ENCODE data around the gene TMEM125.

TMEM125 gene

GRCh38 chr1:43235451-43236121, 34.2 kb upstream of the TMEM125 start:
- Mint-ChIP-seq H3K27ac (no peak overlapping the region), H3K27me3 (peaks cover 12% of the 10 kb centered on the region), H3K4me3 (no peak overlapping the region), H3K36me3 (no peaks in the 10 kb centered on the region), H3K9me3 (no peaks in the 10 kb centered on the region), H3K4me1 (peaks cover 13% of the 10 kb centered on the region)
- DNase-seq: no peak
- CTCF ChIA-PET: interaction anchor here (1.1 to 2.9 kb wide), 2 partner anchors 176 to 179 kb away, joined by 3 to 13 read pairs; no protein-coding TSS in a partner anchor

DNA sequence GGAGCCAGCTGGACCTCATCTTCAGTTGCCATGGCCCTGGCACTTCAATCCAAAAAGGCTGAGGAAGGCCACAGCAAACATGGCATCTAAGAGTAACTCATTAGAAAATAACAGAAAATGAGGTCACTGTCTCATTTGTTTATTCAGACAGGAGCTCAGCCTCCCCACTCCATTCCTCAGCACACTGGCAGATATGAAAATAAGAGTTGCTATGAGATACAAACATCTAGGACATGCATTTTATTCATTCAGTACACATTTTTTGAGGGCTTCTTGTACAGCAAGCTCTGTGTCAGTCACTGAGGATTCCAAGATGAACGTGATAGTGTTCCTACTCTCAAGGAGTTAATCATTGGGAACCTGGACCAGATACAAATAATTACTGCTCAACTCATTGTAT, 32.7 kb upstream of the TMEM125 start:
- Mint-ChIP-seq H3K9me3 (no peaks in the 10 kb centered on the region), H3K4me3 (no peak overlapping the region), H3K4me1 (peaks cover 13% of the 10 kb centered on the region), H3K36me3 (no peaks in the 10 kb centered on the region), H3K27me3 (peaks cover 10% of the 10 kb centered on the region), H3K27ac (no peak overlapping the region)
- no peak for DNase-seq
- CTCF ChIA-PET: interaction anchor here (0.7 to 3.8 kb wide), 4 partner anchors 11 to 177 kb away, joined by 3 to 27 read pairs (median 8); no protein-coding TSS in a partner anchor

GRCh38 chr1:43238085-43238484, 31.7 kb upstream of the TMEM125 start:
- DNase-seq: peak; percentile 70
- CTCF ChIA-PET: interaction anchor here (0.6 to 3.8 kb wide), 9 partner anchors 12 to 175 kb away, joined by 3 to 57 read pairs (median 6); partner anchors contain the start of genes CDC20, ELOVL1, MED8 and SZT2
- Mint-ChIP-seq H3K9me3 (no peaks in the 10 kb centered on the region), H3K4me1 (peaks cover 13% of the 10 kb centered on the region), H3K36me3 (no peaks in the 10 kb centered on the region), H3K27me3 (peaks cover 11% of the 10 kb centered on the region), H3K4me3 (no peak overlapping the region), H3K27ac (no peak overlapping the region)

- Mint-ChIP-seq H3K36me3 (no peaks in the 10 kb centered on the region), H3K9me3 (no peaks in the 10 kb centered on the region), H3K4me3 (no peak overlapping the region), H3K27me3 (peaks cover 12% of the 10 kb centered on the region), H3K4me1 (peaks cover 13% of the 10 kb centered on the region), H3K27ac (no peak overlapping the region)
- CTCF ChIA-PET: interaction anchor here (0.8 to 3.8 kb wide), 10 partner anchors 12 to 524 kb away, joined by 3 to 57 read pairs (median 5); partner anchors contain the start of genes CDC20, ELOVL1, MED8 and SZT2
- DNase-seq: no peak
Observed at GRCh38 chr1:43238991-43239469, 30.8 kb upstream of the TMEM125 start.

GRCh38 chr1:43239484-43239883, 30.3 kb upstream of the TMEM125 start:
- Mint-ChIP-seq H3K9me3 (no peaks in the 10 kb centered on the region), H3K27me3 (peaks cover 11% of the 10 kb centered on the region), H3K36me3 (no peaks in the 10 kb centered on the region), H3K4me1 (peaks cover 13% of the 10 kb centered on the region), H3K4me3 (no peak overlapping the region), H3K27ac (peak overlapping the region; percentile 6)
- no peak for DNase-seq
- CTCF ChIA-PET: interaction anchor here (0.7 to 3.8 kb wide), 11 partner anchors 8 to 524 kb away, joined by 3 to 57 read pairs (median 4); partner anchors contain the start of genes CDC20, ELOVL1, MED8 and SZT2

DNA sequence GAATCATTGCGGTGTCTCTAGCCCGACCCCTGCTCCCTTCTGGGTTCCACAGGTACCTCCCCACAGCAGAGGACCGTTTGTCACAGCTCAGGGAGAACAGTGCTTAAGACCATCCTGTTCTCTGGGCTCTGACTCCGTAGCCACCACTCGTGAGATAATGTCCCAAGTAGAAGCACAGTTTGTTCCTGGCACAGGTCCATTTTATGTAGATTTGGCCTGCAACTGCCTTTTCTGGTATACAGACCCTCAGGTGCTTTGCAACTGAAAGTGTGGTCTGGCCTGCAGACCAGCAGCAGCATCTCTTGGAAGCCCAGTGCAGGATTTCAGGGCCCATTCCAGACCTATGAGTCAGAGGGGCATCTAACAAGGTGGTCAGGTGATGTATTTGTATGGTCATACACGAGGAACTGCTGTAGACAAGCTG, 28.4 kb upstream of the TMEM125 start:
- CTCF ChIA-PET: no interaction called here
- no peak for DNase-seq
- peaks cover 15% of the 10 kb centered on the region for H3K27me3 Mint-ChIP-seq
- H3K9me3 Mint-ChIP-seq: no peaks in the 10 kb centered on the region
- no peaks in the 10 kb centered on the region for H3K36me3 Mint-ChIP-seq
- H3K4me1 Mint-ChIP-seq: peaks cover 13% of the 10 kb centered on the region
- H3K27ac Mint-ChIP-seq: no peak overlapping the region
- H3K4me3 Mint-ChIP-seq: no peak overlapping the region

- no peak for DNase-seq
- CTCF ChIA-PET: interaction anchor here (0.7 to 0.8 kb wide), 2 partner anchors 16 to 171 kb away, joined by 3 read pairs; no protein-coding TSS in a partner anchor
- H3K27ac Mint-ChIP-seq: no peak overlapping the region
- peaks cover 8% of the 10 kb centered on the region for H3K9me3 Mint-ChIP-seq
- H3K4me1 Mint-ChIP-seq: peaks cover 11% of the 10 kb centered on the region
- H3K27me3 Mint-ChIP-seq: peaks cover 18% of the 10 kb centered on the region
- H3K36me3 Mint-ChIP-seq: no peaks in the 10 kb centered on the region
- H3K4me3 Mint-ChIP-seq: no peak overlapping the region
Observed at GRCh38 chr1:43243299-43243698, 26.5 kb upstream of the TMEM125 start.

DNA sequence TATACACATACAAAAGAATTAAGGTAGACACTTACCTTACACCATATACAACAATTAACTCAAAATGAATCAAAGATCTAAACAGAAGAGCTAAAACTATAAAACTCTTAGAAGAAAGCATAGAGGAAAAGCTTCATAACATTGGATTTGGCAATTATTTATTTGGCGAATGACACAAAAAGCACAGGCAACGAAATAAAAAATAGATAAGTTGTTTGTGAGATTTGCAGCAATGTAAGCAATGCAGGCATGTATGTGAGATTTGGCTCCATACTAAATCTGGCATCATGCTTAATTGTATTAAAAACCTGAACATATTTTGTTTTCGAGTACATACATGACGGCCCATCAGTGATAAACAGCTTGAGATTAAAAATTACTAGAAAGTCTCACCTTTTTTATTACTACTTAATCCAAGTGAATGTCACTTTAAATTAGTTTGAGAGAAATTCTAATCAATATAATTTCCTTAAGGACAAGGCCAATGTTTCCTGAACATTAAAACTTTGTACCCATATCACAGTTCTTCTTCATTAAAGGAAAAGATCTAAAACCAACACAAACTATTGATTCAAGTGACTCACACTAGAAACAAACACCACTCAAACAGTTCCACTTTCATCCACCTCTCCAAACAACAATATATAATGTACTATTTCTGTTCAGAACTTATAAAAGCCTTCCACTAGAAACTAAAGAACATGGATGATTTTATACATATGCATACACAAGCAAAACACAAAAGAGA, 23.1 kb upstream of the TMEM125 start:
- CTCF ChIA-PET: no interaction called here
- Mint-ChIP-seq H3K27me3 (peaks cover 26% of the 10 kb centered on the region), H3K4me1 (no peaks in the 10 kb centered on the region), H3K27ac (no peak overlapping the region), H3K4me3 (no peak overlapping the region), H3K9me3 (peaks cover 8% of the 10 kb centered on the region), H3K36me3 (no peaks in the 10 kb centered on the region)
- no peak for DNase-seq

- CTCF ChIA-PET: no interaction called here
- H3K27ac Mint-ChIP-seq: no peak overlapping the region
- H3K4me3 Mint-ChIP-seq: no peak overlapping the region
- no peak for DNase-seq
- no peaks in the 10 kb centered on the region for H3K4me1 Mint-ChIP-seq
- no peaks in the 10 kb centered on the region for H3K36me3 Mint-ChIP-seq
- H3K27me3 Mint-ChIP-seq: peaks cover 25% of the 10 kb centered on the region
- H3K9me3 Mint-ChIP-seq: peaks cover 8% of the 10 kb centered on the region
Observed at GRCh38 chr1:43247256-43247921, 22.4 kb upstream of the TMEM125 start.

DNA sequence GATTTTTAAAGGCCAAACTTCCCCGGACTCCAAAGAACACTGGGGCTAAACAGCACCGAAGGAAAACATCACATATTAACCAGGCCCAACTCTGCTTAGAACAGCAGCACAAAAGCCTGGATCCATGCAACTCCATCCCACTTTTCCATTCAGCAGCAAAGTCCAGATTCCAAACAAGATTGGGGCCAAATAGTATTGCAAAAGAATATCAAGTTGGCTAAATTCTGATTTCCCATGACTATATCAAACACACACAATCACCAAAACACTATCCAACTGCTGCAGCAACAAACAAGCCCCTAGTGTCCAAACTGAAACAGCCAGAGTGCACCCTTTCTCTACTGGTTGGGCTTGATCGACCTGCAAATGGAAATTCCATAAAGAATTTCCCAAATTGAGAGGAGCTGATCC, 19.4 kb upstream of the TMEM125 start:
- Mint-ChIP-seq H3K4me3 (no peak overlapping the region), H3K27me3 (peaks cover 41% of the 10 kb centered on the region), H3K27ac (no peak overlapping the region), H3K9me3 (peaks cover 8% of the 10 kb centered on the region), H3K36me3 (no peaks in the 10 kb centered on the region), H3K4me1 (no peaks in the 10 kb centered on the region)
- CTCF ChIA-PET: no interaction called here
- no peak for DNase-seq

DNA sequence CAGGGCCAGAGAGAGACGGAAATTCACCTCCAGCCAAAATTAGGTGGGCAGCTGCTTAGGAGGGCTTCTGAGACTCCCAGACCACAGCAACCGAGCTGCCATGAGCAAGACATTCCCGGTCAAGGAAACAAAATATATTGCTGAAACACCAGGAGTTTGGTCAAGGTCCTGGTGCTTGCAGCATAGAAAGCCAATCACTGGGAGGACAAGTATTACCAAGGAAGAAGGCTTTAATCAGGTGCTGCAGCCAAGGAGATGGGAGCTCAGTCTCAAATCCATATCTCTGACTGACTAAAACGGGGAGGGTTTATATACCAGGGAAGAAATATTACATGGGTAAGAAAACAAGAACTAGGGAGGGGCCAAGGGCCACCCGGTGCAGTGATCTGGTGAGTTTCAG, 18.8 kb upstream of the TMEM125 start:
- DNase-seq: no peak
- CTCF ChIA-PET: no interaction called here
- Mint-ChIP-seq H3K27ac (no peak overlapping the region), H3K27me3 (peaks cover 47% of the 10 kb centered on the region), H3K4me3 (no peak overlapping the region), H3K36me3 (no peaks in the 10 kb centered on the region), H3K9me3 (peaks cover 8% of the 10 kb centered on the region), H3K4me1 (no peaks in the 10 kb centered on the region)

DNA sequence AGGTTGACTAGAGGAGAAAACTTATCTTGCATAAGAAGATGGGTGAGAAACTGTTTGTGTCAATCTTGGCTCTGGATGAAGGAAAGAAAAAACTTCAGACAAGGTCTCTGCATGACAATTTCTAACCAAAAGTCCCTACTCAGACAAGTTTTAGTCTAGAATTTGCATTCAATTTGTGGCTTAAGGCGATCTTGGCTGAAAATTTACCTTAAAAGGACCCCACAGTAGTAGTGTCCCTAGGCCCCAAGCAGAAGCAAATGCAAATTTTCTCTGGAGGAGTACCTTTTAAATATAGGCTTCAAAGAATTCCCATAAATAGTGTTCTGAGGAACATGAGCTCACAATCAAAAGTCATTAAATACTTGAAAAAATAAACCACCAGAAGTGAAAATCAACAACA, 17.6 kb upstream of the TMEM125 start:
- no peak overlapping the region for H3K4me3 Mint-ChIP-seq
- H3K27me3 Mint-ChIP-seq: peaks cover 49% of the 10 kb centered on the region
- no peaks in the 10 kb centered on the region for H3K4me1 Mint-ChIP-seq
- H3K36me3 Mint-ChIP-seq: no peaks in the 10 kb centered on the region
- CTCF ChIA-PET: interaction anchor here (1.5 kb wide), 1 partner anchor 12 kb away, joined by 3 read pairs; no protein-coding TSS in a partner anchor
- no peak for DNase-seq
- no peak overlapping the region for H3K27ac Mint-ChIP-seq
- H3K9me3 Mint-ChIP-seq: peaks cover 4% of the 10 kb centered on the region

DNA sequence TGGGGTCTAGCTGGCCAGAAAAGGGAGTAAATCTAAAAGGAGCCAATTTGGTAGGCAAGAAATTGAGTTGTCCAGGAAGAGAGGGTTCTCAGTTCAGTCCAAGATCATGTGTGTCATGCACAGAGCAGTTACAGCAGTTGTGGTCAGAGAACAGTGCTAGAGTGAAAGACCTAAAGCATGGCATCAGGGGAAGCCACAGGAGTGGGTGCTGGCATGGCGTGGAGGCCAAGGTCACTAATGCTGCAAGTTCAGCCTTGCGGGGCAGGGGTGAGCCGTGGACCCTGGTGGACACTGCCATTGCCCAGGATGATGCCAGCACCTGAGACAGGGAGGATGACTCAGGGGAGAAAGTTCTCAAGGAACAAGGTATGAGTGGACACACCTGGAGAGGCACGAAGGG, 16.6 kb upstream of the TMEM125 start:
- H3K27ac Mint-ChIP-seq: no peak overlapping the region
- CTCF ChIA-PET: interaction anchor here (1.5 kb wide), 1 partner anchor 13 kb away, joined by 3 read pairs; no protein-coding TSS in a partner anchor
- no peak overlapping the region for H3K4me3 Mint-ChIP-seq
- peaks cover 48% of the 10 kb centered on the region for H3K27me3 Mint-ChIP-seq
- peaks cover 2% of the 10 kb centered on the region for H3K9me3 Mint-ChIP-seq
- no peaks in the 10 kb centered on the region for H3K36me3 Mint-ChIP-seq
- no peaks in the 10 kb centered on the region for H3K4me1 Mint-ChIP-seq
- DNase-seq: no peak

DNA sequence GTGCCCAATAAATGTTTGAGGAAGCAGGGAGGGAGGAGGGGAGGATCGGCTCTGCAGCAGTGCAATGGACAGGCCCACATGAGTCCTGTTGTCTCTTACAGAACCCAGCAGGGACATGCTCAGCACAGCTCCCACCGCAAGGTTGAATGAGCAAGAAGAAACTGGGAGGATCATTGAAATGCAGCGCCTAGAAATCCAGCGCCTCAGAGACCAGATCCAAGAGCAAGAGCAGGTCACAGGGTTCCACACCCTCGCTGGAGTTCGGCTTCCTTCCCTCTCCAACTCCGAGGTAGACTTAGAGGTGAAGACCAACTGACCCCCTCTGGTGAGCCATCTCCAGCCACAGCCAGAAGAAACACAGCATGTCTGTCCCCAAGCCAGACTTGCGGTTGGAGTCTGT, 15.9 kb upstream of the TMEM125 start:
- H3K4me3 Mint-ChIP-seq: no peak overlapping the region
- no peak overlapping the region for H3K27ac Mint-ChIP-seq
- no peaks in the 10 kb centered on the region for H3K36me3 Mint-ChIP-seq
- CTCF ChIA-PET: no interaction called here
- peaks cover 2% of the 10 kb centered on the region for H3K9me3 Mint-ChIP-seq
- H3K27me3 Mint-ChIP-seq: peaks cover 53% of the 10 kb centered on the region
- DNase-seq: no peak
- H3K4me1 Mint-ChIP-seq: no peaks in the 10 kb centered on the region
